ENCODE measurements around the gene CRYGB.

- TF ChIP-seq TCF12 (IDR thresholded peaks at IDR 0.05; ENCODE audit: low read depth): no peak
- no peak for TF ChIP-seq MAX (IDR thresholded peaks at IDR 0.05)
- no peak for TF ChIP-seq EP300 (IDR thresholded peaks at IDR 0.05; ENCODE audit: borderline replicate concordance)
- TF ChIP-seq YY1 (IDR thresholded peaks at IDR 0.05; ENCODE audit: low read depth): no peak
- no peak for TF ChIP-seq CREB1 (IDR thresholded peaks at IDR 0.05; ENCODE audit: low read depth)
- TF ChIP-seq, protein P1, sequence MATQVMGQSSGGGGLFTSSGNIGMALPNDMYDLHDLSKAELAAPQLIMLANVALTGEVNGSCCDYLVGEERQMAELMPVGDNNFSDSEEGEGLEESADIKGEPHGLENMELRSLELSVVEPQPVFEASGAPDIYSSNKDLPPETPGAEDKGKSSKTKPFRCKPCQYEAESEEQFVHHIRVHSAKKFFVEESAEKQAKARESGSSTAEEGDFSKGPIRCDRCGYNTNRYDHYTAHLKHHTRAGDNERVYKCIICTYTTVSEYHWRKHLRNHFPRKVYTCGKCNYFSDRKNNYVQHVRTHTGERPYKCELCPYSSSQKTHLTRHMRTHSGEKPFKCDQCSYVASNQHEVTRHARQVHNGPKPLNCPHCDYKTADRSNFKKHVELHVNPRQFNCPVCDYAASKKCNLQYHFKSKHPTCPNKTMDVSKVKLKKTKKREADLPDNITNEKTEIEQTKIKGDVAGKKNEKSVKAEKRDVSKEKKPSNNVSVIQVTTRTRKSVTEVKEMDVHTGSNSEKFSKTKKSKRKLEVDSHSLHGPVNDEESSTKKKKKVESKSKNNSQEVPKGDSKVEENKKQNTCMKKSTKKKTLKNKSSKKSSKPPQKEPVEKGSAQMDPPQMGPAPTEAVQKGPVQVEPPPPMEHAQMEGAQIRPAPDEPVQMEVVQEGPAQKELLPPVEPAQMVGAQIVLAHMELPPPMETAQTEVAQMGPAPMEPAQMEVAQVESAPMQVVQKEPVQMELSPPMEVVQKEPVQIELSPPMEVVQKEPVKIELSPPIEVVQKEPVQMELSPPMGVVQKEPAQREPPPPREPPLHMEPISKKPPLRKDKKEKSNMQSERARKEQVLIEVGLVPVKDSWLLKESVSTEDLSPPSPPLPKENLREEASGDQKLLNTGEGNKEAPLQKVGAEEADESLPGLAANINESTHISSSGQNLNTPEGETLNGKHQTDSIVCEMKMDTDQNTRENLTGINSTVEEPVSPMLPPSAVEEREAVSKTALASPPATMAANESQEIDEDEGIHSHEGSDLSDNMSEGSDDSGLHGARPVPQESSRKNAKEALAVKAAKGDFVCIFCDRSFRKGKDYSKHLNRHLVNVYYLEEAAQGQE (IDR thresholded peaks at IDR 0.05; ENCODE audit: low read depth): no peak
- no peak for TF ChIP-seq TAF1 (IDR thresholded peaks at IDR 0.05; ENCODE audit: low read depth)
- no peak for TF ChIP-seq FOXM1 (IDR thresholded peaks at IDR 0.05; ENCODE audit: borderline replicate concordance, low read depth)
- no peak for TF ChIP-seq RAD21 (IDR thresholded peaks at IDR 0.05; ENCODE audit: low read depth)
- TF ChIP-seq, protein P2, sequence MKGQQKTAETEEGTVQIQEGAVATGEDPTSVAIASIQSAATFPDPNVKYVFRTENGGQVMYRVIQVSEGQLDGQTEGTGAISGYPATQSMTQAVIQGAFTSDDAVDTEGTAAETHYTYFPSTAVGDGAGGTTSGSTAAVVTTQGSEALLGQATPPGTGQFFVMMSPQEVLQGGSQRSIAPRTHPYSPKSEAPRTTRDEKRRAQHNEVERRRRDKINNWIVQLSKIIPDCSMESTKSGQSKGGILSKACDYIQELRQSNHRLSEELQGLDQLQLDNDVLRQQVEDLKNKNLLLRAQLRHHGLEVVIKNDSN (IDR thresholded peaks at IDR 0.05): no peak
- TF ChIP-seq NFIC (IDR thresholded peaks at IDR 0.05): no peak
- TF ChIP-seq CEBPB (IDR thresholded peaks at IDR 0.05): no peak
- TF ChIP-seq EGR1 (IDR thresholded peaks at IDR 0.05): no peak
Observed at GRCh38 chr2:208182835-208183234, 36.9 kb upstream of the CRYGB start.

All from Ishikawa (cell line).